ENCODE measurements around the gene STRIP2. TPM values are rescaled to one million over a fixed set of nuclear protein-coding genes. Genes with fewer than 3 reads are reported as not detected.

The STRIP2 gene
- total RNA-seq, 1 experiment from 2014 or later, result 10.8 TPM

DNA sequence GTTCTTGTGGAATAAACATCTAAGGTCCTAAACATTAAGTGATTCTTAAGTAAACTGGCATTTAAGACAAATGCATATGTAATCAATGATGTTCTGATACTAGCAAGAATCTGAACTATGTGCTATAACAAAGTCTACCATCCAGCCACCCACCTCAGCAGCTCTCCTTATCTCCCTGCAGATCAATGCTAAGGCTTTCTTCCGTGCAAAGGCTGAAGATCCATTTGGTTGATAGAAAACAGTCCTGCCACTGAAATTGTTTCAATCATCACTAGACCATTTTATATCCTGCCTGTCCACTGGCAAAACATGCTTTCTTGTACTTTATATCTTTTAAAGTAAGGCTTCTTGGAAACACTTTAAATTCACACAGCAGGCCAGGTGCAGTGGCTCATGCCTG, 61.8 kb downstream of the STRIP2 start:
- ChIA-PET RAD21 (ENCODE audit: low non-redundant PET in 1 of 2, low total read pairs in 2 of 2, uncharacterized antibody in 2 of 2, unreplicated experiment in 2 of 2) (no interaction called here), POLR2A (no interaction called here), CTCF (no interaction called here)
- no peaks in the 10 kb centered on the region for H3K9me3 ChIP-seq (ENCODE audit: control insufficient read depth in 1 of 2, insufficient read depth in 1 of 2, low read depth in 1 of 2, low read length in 2 of 2)
- no peaks in the 10 kb centered on the region for H3K9me2 ChIP-seq (ENCODE audit: insufficient read depth)
- ATAC-seq (no peak), DNase-seq (ENCODE audit: low read depth, low spot score) (no peak)
- H3K4me1 ChIP-seq (ENCODE audit: control insufficient read depth in 1 of 2, insufficient read depth in 2 of 2, low read length in 2 of 2), result no peaks in the 10 kb centered on the region
- H3K27ac ChIP-seq (ENCODE audit: low read depth, low read length), result no peak overlapping the region
- no peaks in the 10 kb centered on the region for H4K20me1 ChIP-seq (ENCODE audit: insufficient read depth)
- TF ChIP-seq, protein P1, sequence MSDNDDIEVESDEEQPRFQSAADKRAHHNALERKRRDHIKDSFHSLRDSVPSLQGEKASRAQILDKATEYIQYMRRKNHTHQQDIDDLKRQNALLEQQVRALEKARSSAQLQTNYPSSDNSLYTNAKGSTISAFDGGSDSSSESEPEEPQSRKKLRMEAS (IDR thresholded peaks at IDR 0.05), result no peak
- TF ChIP-seq SRF (IDR thresholded peaks at IDR 0.05; ENCODE audit: low read depth) (no peak), POLR2AphosphoS5 (IDR thresholded peaks at IDR 0.05; ENCODE audit: low read depth, low read length) (no peak), SIN3A (IDR thresholded peaks at IDR 0.05; ENCODE audit: low read depth) (no peak), SP1 (IDR thresholded peaks at IDR 0.05; ENCODE audit: low read depth) (no peak), TCF7L2 (IDR thresholded peaks at IDR 0.05; ENCODE audit: borderline replicate concordance, extremely low read depth, insufficient read depth, insufficient read length) (no peak), ELF1 (IDR thresholded peaks at IDR 0.05; ENCODE audit: borderline replicate concordance, low read depth) (no peak), EZH2phosphoT487 (IDR thresholded peaks at IDR 0.05; ENCODE audit: borderline replicate concordance) (no peak), POLR2A (IDR thresholded peaks at IDR 0.05; ENCODE audit: borderline replicate concordance, extremely low read depth, insufficient read depth, insufficient read length) (no peak), RAD21 (IDR thresholded peaks at IDR 0.05; ENCODE audit: low read depth) (no peak)
- TF ChIP-seq, protein P2, sequence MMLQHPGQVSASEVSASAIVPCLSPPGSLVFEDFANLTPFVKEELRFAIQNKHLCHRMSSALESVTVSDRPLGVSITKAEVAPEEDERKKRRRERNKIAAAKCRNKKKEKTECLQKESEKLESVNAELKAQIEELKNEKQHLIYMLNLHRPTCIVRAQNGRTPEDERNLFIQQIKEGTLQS (IDR thresholded peaks at IDR 0.05), result no peak
- TF ChIP-seq, protein P3, sequence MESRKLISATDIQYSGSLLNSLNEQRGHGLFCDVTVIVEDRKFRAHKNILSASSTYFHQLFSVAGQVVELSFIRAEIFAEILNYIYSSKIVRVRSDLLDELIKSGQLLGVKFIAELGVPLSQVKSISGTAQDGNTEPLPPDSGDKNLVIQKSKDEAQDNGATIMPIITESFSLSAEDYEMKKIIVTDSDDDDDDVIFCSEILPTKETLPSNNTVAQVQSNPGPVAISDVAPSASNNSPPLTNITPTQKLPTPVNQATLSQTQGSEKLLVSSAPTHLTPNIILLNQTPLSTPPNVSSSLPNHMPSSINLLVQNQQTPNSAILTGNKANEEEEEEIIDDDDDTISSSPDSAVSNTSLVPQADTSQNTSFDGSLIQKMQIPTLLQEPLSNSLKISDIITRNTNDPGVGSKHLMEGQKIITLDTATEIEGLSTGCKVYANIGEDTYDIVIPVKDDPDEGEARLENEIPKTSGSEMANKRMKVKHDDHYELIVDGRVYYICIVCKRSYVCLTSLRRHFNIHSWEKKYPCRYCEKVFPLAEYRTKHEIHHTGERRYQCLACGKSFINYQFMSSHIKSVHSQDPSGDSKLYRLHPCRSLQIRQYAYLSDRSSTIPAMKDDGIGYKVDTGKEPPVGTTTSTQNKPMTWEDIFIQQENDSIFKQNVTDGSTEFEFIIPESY (IDR thresholded peaks at IDR 0.05; ENCODE audit: extremely low read depth, insufficient replicate concordance, low read length), result no peak
- no peak overlapping the region for H3K9ac ChIP-seq (ENCODE audit: low read length)
- H3K27me3 ChIP-seq (ENCODE audit: insufficient read depth, low read length), result no peaks in the 10 kb centered on the region
- intact Hi-C loops (cut with micrococcal nuclease), result no loop called here
- H3K36me3 ChIP-seq (ENCODE audit: control insufficient read depth in 1 of 2, insufficient read depth in 2 of 2, low read length in 2 of 2), result no peaks in the 10 kb centered on the region
- no peak overlapping the region for H3K4me3 ChIP-seq (replicated peaks in 1 of 2; ENCODE audit: low read depth in 1 of 2, low read length in 2 of 2)
- H3K79me2 ChIP-seq (ENCODE audit: insufficient read depth, low read length), result no peaks in the 10 kb centered on the region
- no peak overlapping the region for H3K4me2 ChIP-seq (ENCODE audit: low read length)
- no TSS peak for BruUV-seq (replicated peaks)
- H2AFZ ChIP-seq (ENCODE audit: low read depth, low read length, poor library complexity, severe bottlenecking), result no peak overlapping the region
